ENCODE data around the gene SYPL1. TPM values are rescaled to one million over a fixed set of nuclear protein-coding genes. Genes with fewer than 3 reads are reported as not detected.
A peak's percentile ranks its signal among the peaks of the same experiment; 100 is the strongest.

Gene SYPL1
- total and polyA plus RNA-seq, 7 experiments from 2014 or later: 37.5 to 106 (median 49.4) TPM

DNA sequence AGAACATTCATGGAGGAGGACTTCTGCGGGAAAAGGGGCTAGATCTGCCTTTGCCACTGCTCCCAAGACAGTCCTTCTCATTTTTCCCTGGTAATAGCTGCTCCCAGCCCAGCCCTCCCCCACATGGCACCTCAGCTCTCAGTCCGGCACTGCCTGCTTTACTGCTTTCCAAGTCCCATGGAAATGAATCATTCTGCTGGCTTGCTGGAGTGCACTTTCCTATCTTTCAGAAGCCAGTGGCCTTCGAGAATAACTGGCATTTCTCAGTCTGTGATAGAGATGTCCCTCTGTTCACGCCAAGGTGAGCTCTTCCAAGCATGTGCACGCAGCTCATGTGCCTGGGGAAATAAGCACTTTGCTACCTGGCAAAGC, 61.4 kb downstream of the SYPL1 start:
- no peak overlapping the region for H3K27ac ChIP-seq (ENCODE audit: low read depth, low read length)
- H3K27me3 Mint-ChIP-seq: peaks cover 0 to 39% (median 0%) of the 10 kb centered on the region in 5 donors
- POLR2A ChIA-PET: no interaction called here
- no peak overlapping the region for H3K4me3 ChIP-seq (ENCODE audit: low read length)
- H3K36me3 ChIP-seq (ENCODE audit: control insufficient read depth in 2 of 3, insufficient read depth in 3 of 3, low read length in 3 of 3): no peaks in the 10 kb centered on the region
- H3K9me3 ChIP-seq (ENCODE audit: control insufficient read depth in 2 of 3, low read length in 3 of 3): no peaks in the 10 kb centered on the region
- H3K4me3 Mint-ChIP-seq: no peak overlapping the region
- H3K27me3 ChIP-seq (ENCODE audit: control insufficient read depth in 2 of 2, insufficient read depth in 2 of 2, low read length in 2 of 2): no peaks in the 10 kb centered on the region
- CTCF ChIA-PET: no interaction called here
- no peaks in the 10 kb centered on the region for H3K9me3 Mint-ChIP-seq
- no peaks in the 10 kb centered on the region for H3K36me3 Mint-ChIP-seq
- H3K4me1 ChIP-seq (ENCODE audit: control insufficient read depth in 2 of 2, insufficient read depth in 2 of 2, low read length in 2 of 2): no peaks in the 10 kb centered on the region
- DNase-seq: no peak
- no peak overlapping the region for H3K27ac Mint-ChIP-seq
- intact Hi-C loops (cut with micrococcal nuclease): no loop called here
- H3K4me1 Mint-ChIP-seq: no peaks in the 10 kb centered on the region
- no peak for ATAC-seq

DNA sequence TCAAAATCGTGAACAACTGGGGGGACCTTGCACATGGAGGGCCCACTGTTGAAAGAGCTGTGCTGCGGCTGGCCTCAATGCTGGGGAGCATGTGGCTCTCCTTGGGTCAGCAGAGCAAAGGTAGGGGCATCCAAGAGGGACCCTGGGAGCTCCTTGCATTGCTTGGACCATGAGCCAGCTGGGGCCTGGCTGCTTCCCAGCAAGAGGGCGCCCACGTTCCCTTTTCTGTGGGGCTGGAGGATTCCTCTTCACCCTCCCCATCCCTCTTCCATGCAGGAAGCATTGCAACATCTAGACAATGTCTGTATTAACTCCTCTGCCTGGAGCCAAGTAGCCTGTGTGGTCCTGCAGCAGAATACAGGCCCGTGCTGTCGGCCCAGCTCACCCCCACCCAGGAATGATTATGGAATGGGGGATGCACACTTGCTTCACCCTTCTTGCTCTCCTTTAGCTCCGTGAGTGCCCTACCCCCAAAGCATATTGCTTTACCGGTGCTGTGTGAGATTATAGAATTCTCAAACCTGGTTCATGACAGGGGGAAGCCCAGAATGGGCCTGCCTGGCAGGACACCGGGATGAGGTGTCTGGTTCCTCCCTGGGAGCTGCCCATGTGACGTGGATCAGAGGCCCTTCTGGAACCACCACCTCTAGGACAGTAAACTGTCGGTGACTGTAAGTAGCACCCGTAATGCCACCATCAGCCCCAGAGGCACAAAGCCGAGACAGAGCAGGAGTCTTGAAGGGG, 61.9 kb downstream of the SYPL1 start:
- POLR2A ChIA-PET: no interaction called here
- Histone ChIP-seq H3K9me3 (ENCODE audit: control insufficient read depth in 2 of 3, low read length in 3 of 3) (no peaks in the 10 kb centered on the region), H3K27me3 (ENCODE audit: control insufficient read depth in 2 of 2, insufficient read depth in 2 of 2, low read length in 2 of 2) (no peaks in the 10 kb centered on the region), H3K4me1 (ENCODE audit: control insufficient read depth in 2 of 2, insufficient read depth in 2 of 2, low read length in 2 of 2) (no peaks in the 10 kb centered on the region), H3K27ac (ENCODE audit: low read depth, low read length) (no peak overlapping the region), H3K4me3 (ENCODE audit: low read length) (no peak overlapping the region), H3K36me3 (ENCODE audit: control insufficient read depth in 2 of 3, insufficient read depth in 3 of 3, low read length in 3 of 3) (no peaks in the 10 kb centered on the region)
- Mint-ChIP-seq H3K4me1 (no peaks in the 10 kb centered on the region), H3K9me3 (no peaks in the 10 kb centered on the region), H3K27ac (peak overlapping the region in 1 of 9 donors; percentile 52), H3K4me3 (no peak overlapping the region), H3K36me3 (no peaks in the 10 kb centered on the region), H3K27me3 (peaks cover 0 to 41% (median 0%) of the 10 kb centered on the region in 5 donors)
- CTCF ChIA-PET: no interaction called here
- ATAC-seq (no peak), DNase-seq (no peak)
- intact Hi-C loops (cut with micrococcal nuclease): no loop called here

DNA sequence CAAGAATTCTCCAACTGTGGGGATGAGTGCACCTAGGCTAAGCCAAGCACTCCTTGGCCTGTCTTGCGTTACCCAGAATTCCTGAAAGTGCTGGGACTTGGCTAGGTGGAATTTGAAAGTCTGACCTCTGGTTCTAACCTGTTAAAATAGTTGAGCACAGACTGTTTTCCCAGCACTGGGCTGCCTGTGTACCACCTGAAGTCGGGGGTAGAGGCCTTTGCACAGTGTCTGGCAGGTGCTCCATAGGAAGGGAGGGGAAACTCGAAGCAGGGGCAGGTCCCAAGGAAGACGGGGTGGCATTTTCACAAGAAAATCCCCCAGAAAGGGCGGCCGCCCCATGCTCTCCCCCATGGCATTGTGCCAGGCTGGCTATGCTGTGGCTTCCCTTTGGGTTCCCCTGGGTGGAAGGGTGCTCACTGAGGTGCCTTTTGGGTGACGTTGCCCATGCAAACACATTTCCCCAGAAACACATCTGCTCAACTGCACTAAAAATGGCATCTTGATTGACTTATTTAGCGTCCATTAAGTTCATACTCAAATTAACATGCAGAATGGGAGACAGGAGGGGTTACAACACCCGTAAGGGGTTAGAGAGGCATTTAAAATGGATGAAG, 62.9 kb downstream of the SYPL1 start:
- no peaks in the 10 kb centered on the region for H3K9me3 ChIP-seq (ENCODE audit: control insufficient read depth in 2 of 3, low read length in 3 of 3)
- no peaks in the 10 kb centered on the region for H3K27me3 ChIP-seq (ENCODE audit: control insufficient read depth in 2 of 2, insufficient read depth in 2 of 2, low read length in 2 of 2)
- no peaks in the 10 kb centered on the region for H3K9me3 Mint-ChIP-seq
- CTCF ChIA-PET: interaction anchor here (1.0 kb wide), 1 partner anchor 362 kb away, joined by 3 read pairs; no protein-coding TSS in a partner anchor
- H3K4me1 Mint-ChIP-seq: no peaks in the 10 kb centered on the region
- H3K27ac ChIP-seq (ENCODE audit: low read depth, low read length): no peak overlapping the region
- POLR2A ChIA-PET: no interaction called here
- ATAC-seq (no peak), DNase-seq (no peak)
- no peaks in the 10 kb centered on the region for H3K36me3 Mint-ChIP-seq
- H3K36me3 ChIP-seq (ENCODE audit: control insufficient read depth in 2 of 3, insufficient read depth in 3 of 3, low read length in 3 of 3): no peaks in the 10 kb centered on the region
- H3K4me3 Mint-ChIP-seq: no peak overlapping the region
- H3K4me1 ChIP-seq (ENCODE audit: control insufficient read depth in 2 of 2, insufficient read depth in 2 of 2, low read length in 2 of 2): no peaks in the 10 kb centered on the region
- intact Hi-C loops (cut with micrococcal nuclease): no loop called here
- H3K27ac Mint-ChIP-seq: no peak overlapping the region
- H3K4me3 ChIP-seq (ENCODE audit: low read length): no peak overlapping the region
- H3K27me3 Mint-ChIP-seq: peaks cover 0 to 50% (median 3%) of the 10 kb centered on the region in 5 donors

DNA sequence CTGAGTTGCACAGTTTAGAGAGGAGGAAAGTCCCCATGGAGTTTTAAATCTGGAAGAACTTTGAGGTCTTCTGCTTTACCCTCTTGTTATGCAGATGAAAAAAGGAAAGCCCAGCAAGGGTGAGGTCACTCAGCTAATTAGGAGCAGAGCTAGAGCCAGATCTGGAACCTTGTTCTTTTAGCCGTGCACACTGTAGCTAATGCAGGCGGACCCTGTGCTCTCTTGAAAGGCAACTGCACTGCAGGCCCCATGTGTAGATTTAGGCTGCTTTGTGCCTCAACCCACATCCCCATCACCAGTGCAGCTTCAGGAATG, 63.4 kb downstream of the SYPL1 start:
- POLR2A ChIA-PET: no interaction called here
- Mint-ChIP-seq H3K4me1 (no peaks in the 10 kb centered on the region), H3K9me3 (no peaks in the 10 kb centered on the region), H3K27me3 (peaks cover 0 to 50% (median 3%) of the 10 kb centered on the region in 5 donors), H3K36me3 (no peaks in the 10 kb centered on the region), H3K27ac (no peak overlapping the region), H3K4me3 (no peak overlapping the region)
- no peak for ATAC-seq
- Histone ChIP-seq H3K4me3 (ENCODE audit: low read length) (no peak overlapping the region), H3K36me3 (ENCODE audit: control insufficient read depth in 2 of 3, insufficient read depth in 3 of 3, low read length in 3 of 3) (no peaks in the 10 kb centered on the region), H3K4me1 (ENCODE audit: control insufficient read depth in 2 of 2, insufficient read depth in 2 of 2, low read length in 2 of 2) (no peaks in the 10 kb centered on the region), H3K9me3 (ENCODE audit: control insufficient read depth in 2 of 3, low read length in 3 of 3) (no peaks in the 10 kb centered on the region), H3K27me3 (ENCODE audit: control insufficient read depth in 2 of 2, insufficient read depth in 2 of 2, low read length in 2 of 2) (no peaks in the 10 kb centered on the region), H3K27ac (ENCODE audit: low read depth, low read length) (no peak overlapping the region)
- DNase-seq: no peak
- CTCF ChIA-PET: interaction anchor here (0.9 to 1.0 kb wide), 2 partner anchors 361 to 396 kb away, joined by 3 read pairs; no protein-coding TSS in a partner anchor
- intact Hi-C loops (cut with micrococcal nuclease): no loop called here

DNA sequence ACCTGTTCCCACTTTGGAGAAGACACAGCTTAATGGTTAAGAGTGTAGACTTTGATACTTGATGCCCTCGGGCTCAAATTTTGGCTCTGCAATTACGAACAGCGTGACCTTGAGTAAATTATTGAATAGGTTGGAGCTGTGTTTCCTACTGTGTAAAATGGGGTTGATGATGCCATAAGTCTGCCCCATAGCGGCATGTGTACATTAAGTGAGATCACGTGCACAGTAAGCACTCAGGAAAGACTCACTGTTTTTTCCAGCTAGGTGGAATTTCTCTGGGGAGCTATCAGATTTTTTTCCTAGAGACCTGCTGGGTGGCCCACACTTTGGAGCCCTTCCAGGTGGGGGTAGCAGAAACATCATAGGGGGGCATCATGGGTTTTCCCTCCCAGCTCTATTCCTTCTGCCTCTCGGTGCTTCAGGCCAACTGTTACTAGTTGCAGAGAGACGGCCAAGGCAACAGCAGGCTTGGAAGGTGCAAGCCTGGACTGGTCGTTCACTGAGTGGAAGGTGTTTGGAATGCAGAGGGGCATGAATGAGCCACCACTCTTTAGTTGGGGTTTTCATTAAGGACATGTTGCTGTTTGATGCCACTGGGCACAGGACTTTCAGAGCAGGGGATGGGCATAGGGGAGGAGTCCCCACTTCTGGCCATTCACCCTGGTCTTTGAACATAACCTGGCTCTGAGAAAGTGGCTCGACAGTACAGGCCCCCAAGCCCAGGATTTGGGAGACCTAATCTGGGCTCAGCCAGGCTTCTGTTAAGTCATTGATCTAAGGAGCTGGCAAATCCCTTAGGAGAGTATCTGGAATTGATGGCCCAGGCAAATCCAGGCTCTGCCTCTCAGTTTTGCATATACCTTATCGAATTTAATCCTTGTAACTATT, 64.0 kb downstream of the SYPL1 start:
- no peaks in the 10 kb centered on the region for H3K27me3 ChIP-seq (ENCODE audit: control insufficient read depth in 2 of 2, insufficient read depth in 2 of 2, low read length in 2 of 2)
- DNase-seq: no peak
- POLR2A ChIA-PET: no interaction called here
- H3K4me3 Mint-ChIP-seq: no peak overlapping the region
- no peaks in the 10 kb centered on the region for H3K36me3 Mint-ChIP-seq
- no peaks in the 10 kb centered on the region for H3K36me3 ChIP-seq (ENCODE audit: control insufficient read depth in 2 of 3, insufficient read depth in 3 of 3, low read length in 3 of 3)
- H3K4me1 ChIP-seq (ENCODE audit: control insufficient read depth in 2 of 2, insufficient read depth in 2 of 2, low read length in 2 of 2): no peaks in the 10 kb centered on the region
- no peaks in the 10 kb centered on the region for H3K9me3 Mint-ChIP-seq
- no peak overlapping the region for H3K27ac Mint-ChIP-seq
- CTCF ChIA-PET: interaction anchor here (0.9 to 8.1 kb wide), 4 partner anchors 118 to 395 kb away, joined by 3 to 107 read pairs (median 4); no protein-coding TSS in a partner anchor
- no peak for ATAC-seq
- no peak overlapping the region for H3K4me3 ChIP-seq (ENCODE audit: low read length)
- H3K27me3 Mint-ChIP-seq: peaks cover 0 to 45% (median 3%) of the 10 kb centered on the region in 5 donors
- H3K9me3 ChIP-seq (ENCODE audit: control insufficient read depth in 2 of 3, low read length in 3 of 3): no peaks in the 10 kb centered on the region
- intact Hi-C loops (cut with micrococcal nuclease): no loop called here
- peaks cover 0 to under 1% (median 0%) of the 10 kb centered on the region in 7 donors for H3K4me1 Mint-ChIP-seq
- no peak overlapping the region for H3K27ac ChIP-seq (ENCODE audit: low read depth, low read length)

DNA sequence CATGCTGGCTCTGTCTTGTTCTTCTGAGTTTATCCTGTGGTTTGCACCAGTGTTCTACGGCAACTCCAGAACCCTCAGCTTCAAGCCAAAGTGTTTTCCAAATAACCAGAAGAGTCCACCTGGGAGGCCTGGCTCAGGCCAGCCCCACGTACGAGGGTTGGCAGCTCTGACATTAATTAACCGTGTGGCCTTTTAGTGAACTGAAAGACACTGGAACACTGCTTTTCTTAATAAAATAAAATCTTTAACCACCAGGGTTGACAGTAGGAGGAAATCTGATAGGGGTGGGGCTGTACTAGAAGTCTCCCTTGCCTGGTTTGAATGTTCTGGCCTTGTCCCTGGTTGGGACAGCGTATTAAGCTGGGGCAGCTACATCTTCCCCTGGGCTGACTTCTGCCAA, 64.9 kb downstream of the SYPL1 start:
- H3K27me3 Mint-ChIP-seq: peaks cover 0 to 46% (median 3%) of the 10 kb centered on the region in 5 donors
- POLR2A ChIA-PET: no interaction called here
- intact Hi-C loops (cut with micrococcal nuclease): no loop called here

More for the DNA sequence above, 64.9 kb downstream of the SYPL1 start:
- ATAC-seq (no peak), DNase-seq (no peak)
- no peak overlapping the region for H3K27ac Mint-ChIP-seq
- Histone ChIP-seq H3K27me3 (ENCODE audit: control insufficient read depth in 2 of 2, insufficient read depth in 2 of 2, low read length in 2 of 2) (no peaks in the 10 kb centered on the region), H3K4me1 (ENCODE audit: control insufficient read depth in 2 of 2, insufficient read depth in 2 of 2, low read length in 2 of 2) (peaks cover 5 to 6% of the 10 kb centered on the region in 2 donors), H3K4me3 (ENCODE audit: low read length) (no peak overlapping the region), H3K36me3 (ENCODE audit: control insufficient read depth in 2 of 3, insufficient read depth in 3 of 3, low read length in 3 of 3) (no peaks in the 10 kb centered on the region), H3K27ac (ENCODE audit: low read depth, low read length) (no peak overlapping the region), H3K9me3 (ENCODE audit: control insufficient read depth in 2 of 3, low read length in 3 of 3) (no peaks in the 10 kb centered on the region)
- no peaks in the 10 kb centered on the region for H3K9me3 Mint-ChIP-seq
- peaks cover 6 to 9% (median 8%) of the 10 kb centered on the region in 7 donors for H3K4me1 Mint-ChIP-seq
- no peak overlapping the region for H3K4me3 Mint-ChIP-seq
- CTCF ChIA-PET: interaction anchor here (1.1 to 8.1 kb wide), 3 partner anchors 107 to 288 kb away, joined by 4 to 107 read pairs (median 4); no protein-coding TSS in a partner anchor
- H3K36me3 Mint-ChIP-seq: no peaks in the 10 kb centered on the region

All from naive thymus-derived CD4-positive, alpha-beta T cell (primary cell).